ENCODE measurements around the gene FGF12.

The FGF12 gene

DNA sequence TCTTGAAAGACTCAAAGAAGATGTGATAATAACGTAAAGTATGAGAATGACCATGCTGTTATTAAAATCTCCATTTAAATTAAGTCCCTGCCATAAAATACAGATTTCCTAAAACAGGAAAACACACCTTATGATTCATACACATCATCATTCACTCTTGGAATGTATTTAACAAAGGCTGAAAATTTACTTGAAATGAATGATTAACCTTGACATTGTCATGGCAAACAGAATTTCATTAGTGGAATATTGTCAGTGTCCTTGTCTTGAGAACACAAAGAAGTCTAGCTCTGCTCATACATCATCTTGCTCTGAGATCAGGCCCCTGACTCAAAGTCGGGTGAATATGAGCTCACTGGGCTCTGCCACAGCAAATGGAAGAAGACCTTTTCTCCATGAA is 313.9 kb downstream of the FGF12 start:
- H3K4me3 ChIP-seq (ENCODE audit: low read length): no peak overlapping the region
- H3K4me1 ChIP-seq (ENCODE audit: control insufficient read depth, insufficient read depth, low read length): no peaks in the 10 kb centered on the region
- H3K27me3 ChIP-seq (ENCODE audit: control insufficient read depth, insufficient read depth, low read length): no peaks in the 10 kb centered on the region
- H3K36me3 ChIP-seq (ENCODE audit: control insufficient read depth, insufficient read depth, low read length): no peaks in the 10 kb centered on the region
- H3K9ac ChIP-seq (ENCODE audit: low read length): no peak overlapping the region
- no peak overlapping the region for H3K27ac ChIP-seq (ENCODE audit: low read depth, low read length)

DNA sequence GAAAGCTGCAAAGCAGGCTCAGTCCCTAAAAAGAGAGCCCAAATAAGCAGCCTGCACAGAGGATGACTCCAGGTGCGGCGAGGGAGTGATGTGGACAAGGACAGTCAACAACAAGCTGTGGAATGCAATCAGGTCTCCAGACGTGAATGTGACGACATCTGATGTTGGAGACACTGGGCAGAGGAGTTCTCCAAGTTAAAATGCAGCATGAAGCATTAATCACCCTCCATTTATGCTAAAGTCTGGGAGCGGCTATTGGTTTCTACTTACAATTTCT is 316.7 kb downstream of the FGF12 start:
- H3K4me1 ChIP-seq (ENCODE audit: control insufficient read depth, insufficient read depth, low read length): no peaks in the 10 kb centered on the region
- H3K4me3 ChIP-seq (ENCODE audit: low read length): no peak overlapping the region
- no peak overlapping the region for H3K27ac ChIP-seq (ENCODE audit: low read depth, low read length)
- no peaks in the 10 kb centered on the region for H3K36me3 ChIP-seq (ENCODE audit: control insufficient read depth, insufficient read depth, low read length)
- H3K27me3 ChIP-seq (ENCODE audit: control insufficient read depth, insufficient read depth, low read length): peaks cover 5% of the 10 kb centered on the region
- H3K9ac ChIP-seq (ENCODE audit: low read length): no peak overlapping the region

DNA sequence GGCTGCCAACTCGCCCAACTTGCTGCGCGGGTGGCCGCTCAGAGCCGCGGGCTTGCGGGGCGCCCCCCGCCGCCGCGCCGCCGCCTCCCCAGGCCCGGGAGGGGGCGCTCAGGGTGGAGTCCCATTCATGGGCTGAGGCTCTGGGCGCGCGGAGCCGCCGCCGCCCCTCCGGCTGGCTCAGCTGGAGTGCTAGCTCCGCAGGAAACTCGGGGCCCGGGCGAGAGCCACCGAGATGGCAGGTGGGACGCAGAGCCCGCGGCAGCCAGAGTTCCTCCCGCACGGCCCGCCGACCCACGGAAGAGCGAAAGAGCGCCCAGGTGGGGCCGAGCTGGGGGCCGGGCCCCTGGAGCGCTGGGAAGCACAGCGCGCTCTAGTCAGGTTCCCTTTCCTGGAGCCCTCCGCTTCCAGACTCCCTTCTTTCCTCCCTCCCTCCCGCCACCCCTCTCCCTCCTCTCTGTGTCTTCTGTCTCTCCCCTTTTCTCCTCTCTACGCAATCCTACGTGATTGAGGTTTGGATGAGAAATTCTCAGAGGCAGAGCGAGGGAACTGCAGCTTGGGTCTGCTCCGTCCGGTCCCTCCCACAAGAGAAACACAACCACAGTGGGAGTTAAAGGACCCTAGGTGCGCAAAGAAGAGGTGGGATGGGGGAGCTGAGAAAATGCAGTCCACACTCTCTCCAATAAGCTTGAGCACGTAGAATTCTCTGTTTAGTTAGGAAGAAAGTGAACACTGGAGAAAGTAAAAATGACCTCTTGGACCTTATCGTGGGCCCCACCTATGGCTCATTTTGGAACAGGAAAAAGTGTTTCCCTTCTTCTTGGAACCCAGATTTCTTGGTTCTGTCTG is 317.3 kb downstream of the FGF12 start:
- H3K4me3 ChIP-seq (ENCODE audit: low read length): peak overlapping the region; percentile 54
- H3K4me1 ChIP-seq (ENCODE audit: control insufficient read depth, insufficient read depth, low read length): no peaks in the 10 kb centered on the region
- H3K9ac ChIP-seq (ENCODE audit: low read length): no peak overlapping the region
- no peak overlapping the region for H3K27ac ChIP-seq (ENCODE audit: low read depth, low read length)
- H3K36me3 ChIP-seq (ENCODE audit: control insufficient read depth, insufficient read depth, low read length): no peaks in the 10 kb centered on the region
- peaks cover 5% of the 10 kb centered on the region for H3K27me3 ChIP-seq (ENCODE audit: control insufficient read depth, insufficient read depth, low read length)

DNA sequence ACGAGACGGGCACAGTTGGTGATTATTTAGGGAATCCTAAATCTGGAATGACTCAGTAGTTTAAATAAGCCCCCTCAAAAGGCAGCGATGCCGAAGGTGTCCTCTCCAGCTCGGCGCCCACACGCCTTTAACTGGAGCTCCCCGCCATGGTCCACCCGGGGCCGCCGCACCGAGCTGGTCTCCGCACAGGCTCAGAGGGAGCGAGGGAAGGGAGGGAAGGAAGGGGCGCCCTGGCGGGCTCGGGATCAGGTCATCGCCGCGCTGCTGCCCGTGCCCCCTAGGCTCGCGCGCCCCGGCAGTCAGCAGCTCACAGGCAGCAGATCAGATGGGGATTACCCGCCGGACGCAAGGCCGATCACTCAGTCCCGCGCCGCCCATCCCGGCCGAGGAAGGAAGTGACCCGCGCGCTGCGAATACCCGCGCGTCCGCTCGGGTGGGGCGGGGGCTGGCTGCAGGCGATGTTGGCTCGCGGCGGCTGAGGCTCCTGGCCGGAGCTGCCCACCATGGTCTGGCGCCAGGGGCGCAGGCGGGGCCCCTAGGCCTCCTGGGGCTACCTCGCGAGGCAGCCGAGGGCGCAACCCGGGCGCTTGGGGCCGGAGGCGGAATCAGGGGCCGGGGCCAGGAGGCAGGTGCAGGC is 318.0 kb downstream of the FGF12 start:
- Histone ChIP-seq H3K27me3 (ENCODE audit: control insufficient read depth, insufficient read depth, low read length) (peaks cover 5% of the 10 kb centered on the region), H3K4me1 (ENCODE audit: control insufficient read depth, insufficient read depth, low read length) (no peaks in the 10 kb centered on the region), H3K9ac (ENCODE audit: low read length) (no peak overlapping the region), H3K4me3 (ENCODE audit: low read length) (peak overlapping the region; percentile 54), H3K36me3 (ENCODE audit: control insufficient read depth, insufficient read depth, low read length) (no peaks in the 10 kb centered on the region), H3K27ac (ENCODE audit: low read depth, low read length) (no peak overlapping the region)

DNA sequence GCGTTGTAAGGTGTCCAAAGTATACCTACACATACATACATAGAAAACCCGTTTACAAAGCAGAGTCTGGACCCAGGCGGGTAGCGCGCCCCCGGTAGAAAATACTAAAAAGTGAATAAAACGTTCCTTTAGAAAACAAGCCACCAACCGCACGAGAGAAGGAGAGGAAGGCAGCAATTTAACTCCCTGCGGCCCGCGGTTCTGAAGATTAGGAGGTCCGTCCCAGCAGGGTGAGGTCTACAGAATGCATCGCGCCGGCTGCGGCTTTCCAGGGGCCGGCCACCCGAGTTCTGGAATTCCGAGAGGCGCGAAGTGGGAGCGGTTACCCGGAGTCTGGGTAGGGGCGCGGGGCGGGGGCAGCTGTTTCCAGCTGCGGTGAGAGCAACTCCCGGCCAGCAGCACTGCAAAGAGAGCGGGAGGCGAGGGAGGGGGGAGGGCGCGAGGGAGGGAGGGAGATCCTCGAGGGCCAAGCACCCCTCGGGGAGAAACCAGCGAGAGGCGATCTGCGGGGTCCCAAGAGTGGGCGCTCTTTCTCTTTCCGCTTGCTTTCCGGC is 318.6 kb downstream of the FGF12 start:
- peaks cover 5% of the 10 kb centered on the region for H3K27me3 ChIP-seq (ENCODE audit: control insufficient read depth, insufficient read depth, low read length)
- H3K36me3 ChIP-seq (ENCODE audit: control insufficient read depth, insufficient read depth, low read length): no peaks in the 10 kb centered on the region
- peak overlapping the region; percentile 54 for H3K4me3 ChIP-seq (ENCODE audit: low read length)
- H3K27ac ChIP-seq (ENCODE audit: low read depth, low read length): no peak overlapping the region
- no peaks in the 10 kb centered on the region for H3K4me1 ChIP-seq (ENCODE audit: control insufficient read depth, insufficient read depth, low read length)
- H3K9ac ChIP-seq (ENCODE audit: low read length): no peak overlapping the region

DNA sequence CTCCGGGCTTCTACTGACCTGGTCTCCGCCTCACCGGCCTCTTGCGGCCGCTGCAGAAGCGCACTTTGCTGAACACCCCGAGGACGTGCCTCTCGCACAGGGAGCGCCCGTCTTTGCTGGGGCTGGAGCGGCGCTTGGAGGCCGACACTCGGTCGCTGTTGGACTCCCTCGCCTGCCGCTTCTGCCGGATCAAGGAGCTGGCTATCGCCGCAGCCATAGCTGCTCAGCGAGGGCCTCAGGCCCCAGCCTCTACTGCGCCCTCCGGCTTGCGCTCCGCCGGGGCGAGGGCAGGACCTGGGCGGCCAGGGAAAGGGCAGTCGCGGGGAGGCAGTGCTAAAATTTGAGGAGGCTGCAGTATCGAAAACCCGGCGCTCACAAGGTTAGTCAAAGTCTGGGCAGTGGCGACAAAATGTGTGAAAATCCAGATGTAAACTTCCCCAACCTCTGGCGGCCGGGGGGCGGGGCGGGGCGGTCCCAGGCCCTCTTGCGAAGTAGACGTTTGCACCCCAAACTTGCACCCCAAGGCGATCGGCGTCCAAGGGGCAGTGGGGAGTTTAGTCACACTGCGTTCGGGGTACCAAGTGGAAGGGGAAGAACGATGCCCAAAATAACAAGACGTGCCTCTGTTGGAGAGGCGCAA is 319.2 kb downstream of the FGF12 start:
- no peak overlapping the region for H3K27ac ChIP-seq (ENCODE audit: low read depth, low read length)
- H3K27me3 ChIP-seq (ENCODE audit: control insufficient read depth, insufficient read depth, low read length): peaks cover 5% of the 10 kb centered on the region
- H3K4me1 ChIP-seq (ENCODE audit: control insufficient read depth, insufficient read depth, low read length): no peaks in the 10 kb centered on the region
- peak overlapping the region; percentile 36 for H3K4me3 ChIP-seq (ENCODE audit: low read length)
- no peak overlapping the region for H3K9ac ChIP-seq (ENCODE audit: low read length)
- H3K36me3 ChIP-seq (ENCODE audit: control insufficient read depth, insufficient read depth, low read length): no peaks in the 10 kb centered on the region

DNA sequence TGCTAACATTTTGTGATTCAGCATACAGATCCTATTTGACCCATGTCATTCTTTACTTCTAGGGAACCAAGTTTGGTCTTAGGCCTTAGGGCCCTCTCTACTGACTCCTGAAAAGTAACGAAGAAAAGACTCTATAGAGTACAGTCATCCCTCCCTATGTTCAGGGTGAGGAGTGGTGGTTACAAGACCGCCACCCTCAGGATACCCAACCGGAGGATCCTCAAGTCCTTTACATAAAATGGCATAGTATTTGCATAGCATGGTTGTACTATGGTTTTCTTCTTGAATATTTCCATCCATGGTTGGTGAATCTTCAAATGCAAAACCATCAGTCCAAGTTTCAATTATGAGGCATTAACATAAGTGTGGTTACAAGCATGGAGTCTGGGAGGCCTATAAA is 327.6 kb downstream of the FGF12 start:
- no peaks in the 10 kb centered on the region for H3K27me3 ChIP-seq (ENCODE audit: control insufficient read depth, insufficient read depth, low read length)
- H3K4me3 ChIP-seq (ENCODE audit: low read length): no peak overlapping the region
- H3K27ac ChIP-seq (ENCODE audit: low read depth, low read length): no peak overlapping the region
- H3K4me1 ChIP-seq (ENCODE audit: control insufficient read depth, insufficient read depth, low read length): no peaks in the 10 kb centered on the region
- no peak overlapping the region for H3K9ac ChIP-seq (ENCODE audit: low read length)
- no peaks in the 10 kb centered on the region for H3K36me3 ChIP-seq (ENCODE audit: control insufficient read depth, insufficient read depth, low read length)

DNA sequence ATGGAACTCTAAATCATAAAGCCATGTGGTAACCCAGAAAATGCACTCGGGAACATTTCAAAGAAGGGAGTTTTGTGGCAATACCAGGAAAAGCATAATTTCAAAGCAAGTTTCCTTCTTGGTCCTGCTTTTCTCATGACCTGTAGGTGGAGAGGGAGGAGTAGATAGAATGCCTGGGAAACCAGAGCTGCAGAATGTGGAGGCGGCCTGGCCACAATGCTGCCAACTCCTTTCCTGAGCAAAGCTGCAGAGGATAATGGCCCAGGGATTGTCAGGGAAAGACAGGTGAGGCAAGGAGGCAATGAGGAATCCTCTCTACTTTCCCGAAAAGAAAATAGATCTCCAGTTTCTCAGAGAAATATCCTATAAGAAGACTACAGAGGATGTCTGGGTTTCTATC is 330.3 kb downstream of the FGF12 start:
- no peak overlapping the region for H3K27ac ChIP-seq (ENCODE audit: low read depth, low read length)
- no peaks in the 10 kb centered on the region for H3K27me3 ChIP-seq (ENCODE audit: control insufficient read depth, insufficient read depth, low read length)
- H3K9ac ChIP-seq (ENCODE audit: low read length): no peak overlapping the region
- no peaks in the 10 kb centered on the region for H3K4me1 ChIP-seq (ENCODE audit: control insufficient read depth, insufficient read depth, low read length)
- H3K4me3 ChIP-seq (ENCODE audit: low read length): no peak overlapping the region
- no peaks in the 10 kb centered on the region for H3K36me3 ChIP-seq (ENCODE audit: control insufficient read depth, insufficient read depth, low read length)

DNA sequence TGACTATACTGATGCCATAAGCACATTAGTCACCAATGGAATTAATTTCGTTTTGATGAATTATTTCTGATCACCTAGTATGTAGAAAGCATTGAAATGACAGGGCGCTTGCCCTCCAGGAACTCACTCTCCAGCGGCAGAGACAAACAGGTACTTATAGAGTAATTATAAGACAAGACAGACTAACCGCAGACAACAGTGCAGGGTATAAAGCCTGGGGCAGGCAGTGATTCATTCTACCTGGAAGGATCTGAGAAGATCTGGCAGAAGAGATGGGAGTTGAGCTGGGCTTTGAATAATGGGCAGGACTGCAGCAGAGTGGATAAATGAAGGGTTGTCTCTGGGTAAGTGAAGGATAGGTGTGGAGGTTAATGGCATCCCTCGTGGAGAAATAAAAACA is 331.8 kb downstream of the FGF12 start:
- Histone ChIP-seq H3K27me3 (ENCODE audit: control insufficient read depth, insufficient read depth, low read length) (no peaks in the 10 kb centered on the region), H3K27ac (ENCODE audit: low read depth, low read length) (no peak overlapping the region), H3K36me3 (ENCODE audit: control insufficient read depth, insufficient read depth, low read length) (no peaks in the 10 kb centered on the region), H3K4me1 (ENCODE audit: control insufficient read depth, insufficient read depth, low read length) (no peaks in the 10 kb centered on the region), H3K9ac (ENCODE audit: low read length) (no peak overlapping the region), H3K4me3 (ENCODE audit: low read length) (no peak overlapping the region)

DNA sequence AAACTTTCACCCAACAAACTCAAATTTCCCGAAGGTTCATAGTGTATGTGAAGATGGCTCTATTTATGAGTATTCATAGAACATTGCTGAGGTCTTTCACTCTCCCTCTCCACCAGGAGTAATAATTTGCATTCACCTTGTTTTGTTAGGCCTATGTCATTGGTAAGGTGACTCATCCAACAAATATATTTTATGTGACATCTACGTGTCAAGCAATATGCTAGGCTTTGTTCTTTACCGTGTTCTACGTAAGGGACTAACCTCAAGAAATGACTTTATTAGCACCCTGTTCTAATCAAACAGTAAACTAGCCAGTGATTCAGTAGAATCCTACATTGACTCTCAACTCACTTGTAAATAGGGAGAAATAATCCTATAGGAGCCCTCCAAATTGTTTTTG is 334.4 kb downstream of the FGF12 start:
- H3K4me1 ChIP-seq (ENCODE audit: control insufficient read depth, insufficient read depth, low read length): no peaks in the 10 kb centered on the region
- H3K27me3 ChIP-seq (ENCODE audit: control insufficient read depth, insufficient read depth, low read length): no peaks in the 10 kb centered on the region
- no peak overlapping the region for H3K9ac ChIP-seq (ENCODE audit: low read length)
- no peak overlapping the region for H3K27ac ChIP-seq (ENCODE audit: low read depth, low read length)
- no peak overlapping the region for H3K4me3 ChIP-seq (ENCODE audit: low read length)
- no peaks in the 10 kb centered on the region for H3K36me3 ChIP-seq (ENCODE audit: control insufficient read depth, insufficient read depth, low read length)

DNA sequence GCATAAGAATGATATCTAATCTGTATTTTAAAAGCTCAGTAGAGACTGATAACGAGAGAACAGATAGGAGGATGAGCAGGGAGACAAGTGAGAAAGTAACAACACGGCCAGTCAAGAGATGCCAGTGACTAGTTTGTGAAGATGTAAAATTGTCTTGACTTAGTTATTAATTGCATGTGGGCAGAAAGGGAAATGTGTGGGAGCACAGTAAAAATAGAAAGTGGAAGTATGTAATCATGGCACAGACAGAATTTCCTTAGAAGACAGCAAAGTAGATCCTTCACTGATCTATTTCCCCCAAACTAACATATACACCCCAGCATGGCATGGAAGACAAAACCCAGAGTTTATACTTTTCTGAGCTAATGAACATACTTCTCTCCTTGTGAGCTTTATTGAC is 344.5 kb downstream of the FGF12 start:
- Histone ChIP-seq H3K4me3 (ENCODE audit: low read length) (no peak overlapping the region), H3K4me1 (ENCODE audit: control insufficient read depth, insufficient read depth, low read length) (no peaks in the 10 kb centered on the region), H3K27me3 (ENCODE audit: control insufficient read depth, insufficient read depth, low read length) (no peaks in the 10 kb centered on the region), H3K27ac (ENCODE audit: low read depth, low read length) (no peak overlapping the region), H3K9ac (ENCODE audit: low read length) (no peak overlapping the region), H3K36me3 (ENCODE audit: control insufficient read depth, insufficient read depth, low read length) (no peaks in the 10 kb centered on the region)

DNA sequence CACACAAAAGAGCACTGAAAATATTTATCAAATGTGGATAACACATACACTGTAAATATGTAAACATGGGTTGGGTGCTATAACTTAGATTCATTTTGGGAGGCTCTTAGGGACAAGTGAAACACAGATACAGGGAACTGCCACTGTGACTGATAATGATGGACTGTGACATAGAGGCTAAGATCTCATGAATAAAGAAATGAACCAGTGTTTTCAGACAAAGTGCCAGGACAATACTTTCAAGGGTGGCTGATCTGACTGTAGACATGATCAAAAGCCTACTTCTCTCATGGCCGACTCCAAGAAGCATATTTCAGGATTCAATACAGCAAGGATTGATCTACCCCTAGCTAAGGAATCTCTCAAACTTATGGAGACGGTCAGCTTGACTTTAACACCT is 353.8 kb downstream of the FGF12 start:
- no peak overlapping the region for H3K27ac ChIP-seq (ENCODE audit: low read depth, low read length)
- H3K27me3 ChIP-seq (ENCODE audit: control insufficient read depth, insufficient read depth, low read length): no peaks in the 10 kb centered on the region
- H3K9ac ChIP-seq (ENCODE audit: low read length): no peak overlapping the region
- no peaks in the 10 kb centered on the region for H3K4me1 ChIP-seq (ENCODE audit: control insufficient read depth, insufficient read depth, low read length)
- no peak overlapping the region for H3K4me3 ChIP-seq (ENCODE audit: low read length)
- no peaks in the 10 kb centered on the region for H3K36me3 ChIP-seq (ENCODE audit: control insufficient read depth, insufficient read depth, low read length)

Measured in rectal smooth muscle tissue (tissue), 1 donor.